Keratinocyte (primary cell): ENCODE results near the gene CKM. TPM values are rescaled to one million over a fixed set of nuclear protein-coding genes. Genes with fewer than 3 reads are reported as not detected.

ENCODE experiments used
- DNase-seq: peaks from one replicate; pipeline ENCODE4 v3.0.0-alpha.2; 2011; ENCODE audit warnings: low read depth, missing footprints, low spot score
- FAIRE-seq: peaks from 2 replicates; lab custom pipeline; 2011; peaks lifted over from hg19 to GRCh38; lab: Jason Lieb, UNC
- H2AFZ ChIP-seq: 2 replicates; pipeline ENCODE4 v1.6.0; 2012; ENCODE audit warnings: low read length, control low read depth, inconsistent platforms; ENCODE audit not compliant: control insufficient read depth
- H3K27ac ChIP-seq: 2 replicates; pipeline ENCODE4 v1.5.1; 2011; ENCODE audit warnings: low read length; ENCODE audit not compliant: control insufficient read depth, insufficient read depth
- H3K27me3 ChIP-seq: 3 replicates; pipeline ENCODE4 v1.6.0; 2011; ENCODE audit warnings: low read length; ENCODE audit not compliant: control insufficient read depth, insufficient read depth; ENCODE audit errors: extremely low read depth
- H3K36me3 ChIP-seq, 2 experiments: 2 replicates in 1 of 2; 3 replicates in 1 of 2; pipeline ENCODE4 v1.5.1; 2011; ENCODE audit warnings: low read length in 2 of 2, mild to moderate bottlenecking in 1 of 2; ENCODE audit not compliant: control insufficient read depth in 2 of 2, insufficient read depth in 2 of 2; ENCODE audit errors: extremely low read depth in 1 of 2
- H3K4me1 ChIP-seq: 3 replicates; pipeline ENCODE4 v1.5.1; 2011; ENCODE audit warnings: low read length; ENCODE audit not compliant: control insufficient read depth, insufficient read depth; ENCODE audit errors: extremely low read depth
- H3K4me2 ChIP-seq: 3 replicates; pipeline ENCODE4 v1.6.0; 2011; ENCODE audit warnings: low read depth, low read length; ENCODE audit not compliant: control insufficient read depth, insufficient read depth; ENCODE audit errors: extremely low read depth
- H3K4me3 ChIP-seq, 3 experiments: fragments of 200-600 bp in 1 of 3; sonication (generic) in 1 of 3; 2 replicates in 2 of 3; 3 replicates in 1 of 3; pipeline ENCODE4 v1.5.1; 2011 to 2016; ENCODE audit warnings: low read length in 3 of 3, mild to moderate bottlenecking in 3 of 3, control low read depth in 2 of 3, inconsistent platforms in 1 of 3, low read depth in 1 of 3, mixed read lengths in 1 of 3, mixed run types in 1 of 3, moderate library complexity in 1 of 3; ENCODE audit not compliant: control insufficient read depth in 2 of 3, insufficient read depth in 2 of 3; ENCODE audit errors: extremely low read depth in 1 of 3
- H3K79me2 ChIP-seq: 2 replicates; pipeline ENCODE4 v1.6.0; 2012; ENCODE audit warnings: low read length; ENCODE audit not compliant: control insufficient read depth, insufficient read depth
- H3K9ac ChIP-seq: 3 replicates; pipeline ENCODE4 v1.6.0; 2011; ENCODE audit warnings: low read length; ENCODE audit not compliant: control insufficient read depth, insufficient read depth; ENCODE audit errors: extremely low read depth
- H3K9me1 ChIP-seq: 3 replicates; pipeline ENCODE4 v1.6.0; 2011; ENCODE audit warnings: low read length; ENCODE audit not compliant: control insufficient read depth, insufficient read depth; ENCODE audit errors: extremely low read depth
- H3K9me3 ChIP-seq: 2 replicates; pipeline ENCODE4 v1.5.1; 2012; ENCODE audit warnings: low read depth, low read length; ENCODE audit not compliant: control insufficient read depth
- H4K20me1 ChIP-seq: 3 replicates; pipeline ENCODE4 v1.6.0; 2011; ENCODE audit warnings: low read length; ENCODE audit not compliant: control insufficient read depth, insufficient read depth; ENCODE audit errors: extremely low read depth
- CTCF ChIP-seq, 3 experiments: IDR thresholded peaks in 1 of 3; conservative IDR thresholded peaks in 1 of 3; optimal IDR thresholded peaks in 1 of 3; 2 replicates in 2 of 3; 3 replicates in 1 of 3; pipeline versions ENCODE3 to v1.5.1; 2011; ENCODE audit warnings: low read length in 3 of 3, mild to moderate bottlenecking in 3 of 3, moderate library complexity in 2 of 3, control low read depth in 1 of 3, inconsistent platforms in 1 of 3; ENCODE audit not compliant: insufficient read depth in 2 of 3; ENCODE audit errors: extremely low read depth in 1 of 3
- EZH2 ChIP-seq: IDR thresholded peaks from one replicate; pipeline ENCODE4 v1.6.1; 2012; ENCODE audit warnings: inconsistent platforms, mild to moderate bottlenecking, low read length, moderate library complexity
- dilution Hi-C: fragments of 300-500 bp; cut with MboI; formaldehyde crosslinking; loops from one replicate; pipeline ENCODE4 v1.7.0; 2020; ENCODE audit warnings: low sequenced_read_pairs; ENCODE audit not compliant: extremely low pct_ligation_motif_present
- polyA plus RNA-seq, 5 experiments: library from polyadenylated mRNA; depleted of rRNA in 3 of 5; stranded (reverse) in 3 of 5; stranded (forward) in 1 of 5; unstranded in 1 of 5; fragments of >200 nt; gene quantifications; 1 replicate in 1 of 5; 2 replicates in 3 of 5; 3 replicates in 1 of 5; pipeline versions ENCODE4 v1.2.1 to v1.2.3, GENCODE V29; 2011 to 2012; ENCODE audit warnings: missing spikeins in 2 of 5, low read depth in 1 of 5, low replicate concordance in 1 of 5

The CKM gene
- polyA plus RNA-seq, 1 donor (not counting 4 experiments of a cell fraction or from before 2014, with no cell fraction given), result not detected

DNA sequence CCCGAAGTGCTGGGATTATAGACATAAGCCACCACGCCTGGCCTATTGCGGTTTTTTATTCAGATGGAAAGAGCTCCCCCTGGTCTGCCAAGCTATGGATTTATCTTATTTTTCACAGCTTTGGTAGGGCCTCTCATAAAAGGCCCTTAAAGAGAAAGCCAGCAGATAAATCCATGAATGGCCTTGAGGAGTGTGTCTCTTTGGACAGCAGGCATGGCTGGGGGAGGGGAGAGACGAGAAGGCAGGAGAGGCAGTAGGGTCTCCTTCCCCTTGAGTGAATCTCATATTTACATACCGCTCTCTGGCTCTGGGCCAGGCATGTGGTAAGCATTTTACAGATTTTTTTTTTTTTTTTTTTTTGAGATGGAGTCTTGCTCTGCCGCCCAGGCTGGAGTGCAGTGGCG lies 46.4 kb downstream of the CKM start:
- no peak overlapping the region for H3K4me2 ChIP-seq
- no peaks in the 10 kb centered on the region for H4K20me1 ChIP-seq
- no peaks in the 10 kb centered on the region for H3K9me3 ChIP-seq
- dilution Hi-C loops, result no loop called here
- no peaks in the 10 kb centered on the region for H3K79me2 ChIP-seq
- no peak for DNase-seq
- no peak overlapping the region for H2AFZ ChIP-seq
- no peaks in the 10 kb centered on the region for H3K27me3 ChIP-seq
- no peak overlapping the region for H3K27ac ChIP-seq
- H3K9me1 ChIP-seq, result no peaks in the 10 kb centered on the region
- no peak for TF ChIP-seq EZH2
- TF ChIP-seq CTCF (optimal IDR thresholded peaks at IDR 0.05 in 1 of 3, IDR thresholded peaks at IDR 0.05 in 1 of 3, conservative IDR thresholded peaks at IDR 0.05 in 1 of 3; ENCODE audit: extremely low read depth in 1 of 3, insufficient read depth in 2 of 3, low read length in 3 of 3), result no peak
- no peak for FAIRE-seq
- no peak overlapping the region for H3K4me3 ChIP-seq
- peaks cover 27 to 43% of the 10 kb centered on the region in 2 experiments for H3K36me3 ChIP-seq
- no peak overlapping the region for H3K9ac ChIP-seq
- H3K4me1 ChIP-seq, result no peaks in the 10 kb centered on the region

DNA sequence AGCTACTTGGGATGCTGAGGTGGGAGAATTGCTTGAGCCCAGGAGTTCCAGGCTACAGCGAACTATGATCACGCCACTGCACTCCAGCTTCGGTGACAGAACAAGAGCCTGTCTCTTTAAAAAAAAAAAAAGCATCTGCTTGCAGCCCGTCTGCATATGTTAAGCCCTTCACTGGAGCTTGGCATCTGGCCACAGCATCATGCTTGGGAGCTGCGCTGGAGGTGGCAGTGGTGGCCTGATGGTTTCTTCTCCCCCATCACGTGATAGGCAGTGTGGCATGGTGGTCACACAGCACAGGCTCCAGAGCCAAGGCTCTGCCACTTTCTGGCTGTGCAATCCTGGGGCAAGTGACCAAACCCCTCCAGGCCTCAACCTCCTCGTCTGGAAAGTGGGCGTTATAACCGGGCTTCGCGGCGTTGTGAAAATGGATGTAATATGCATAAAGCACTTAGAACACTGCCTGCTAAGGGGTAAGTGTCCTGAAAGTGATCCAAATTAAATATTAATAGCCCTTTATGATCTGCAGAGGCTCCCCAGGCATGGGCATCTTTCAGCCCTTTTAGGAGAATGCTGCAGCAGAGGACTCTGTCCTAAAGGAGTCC lies 47.2 kb downstream of the CKM start:
- Histone ChIP-seq H3K9me1 (no peaks in the 10 kb centered on the region), H3K9me3 (no peaks in the 10 kb centered on the region), H3K9ac (no peak overlapping the region), H2AFZ (no peak overlapping the region), H3K36me3 (peaks cover 29 to 43% of the 10 kb centered on the region in 2 experiments), H3K4me2 (no peak overlapping the region), H3K4me1 (no peaks in the 10 kb centered on the region), H4K20me1 (no peaks in the 10 kb centered on the region), H3K4me3 (no peak overlapping the region), H3K27ac (no peak overlapping the region), H3K27me3 (no peaks in the 10 kb centered on the region), H3K79me2 (no peaks in the 10 kb centered on the region)
- no peak for FAIRE-seq
- TF ChIP-seq CTCF (optimal IDR thresholded peaks at IDR 0.05 in 1 of 3, IDR thresholded peaks at IDR 0.05 in 1 of 3, conservative IDR thresholded peaks at IDR 0.05 in 1 of 3; ENCODE audit: extremely low read depth in 1 of 3, insufficient read depth in 2 of 3, low read length in 3 of 3), result no peak
- no peak for DNase-seq
- dilution Hi-C loops, result no loop called here
